Karpas-422 (cell line): Measurements from ENCODE around the gene ZDHHC14. TPM values are rescaled to one million over a fixed set of nuclear protein-coding genes. Genes with fewer than 3 reads are reported as not detected.

Experiments used
- DNase-seq: peaks from one replicate; pipeline ENCODE4 v3.0.0-alpha.2; 2015
- H2AFZ ChIP-seq: fragments of 200-600 bp; sonication (generic); 2 replicates; pipeline ENCODE4 v1.6.1; 2014; ENCODE audit warnings: antibody characterized with exemption, low read length, mixed read lengths
- H3K27ac ChIP-seq: fragments of 200-600 bp; sonication (generic); 2 replicates; pipeline ENCODE4 v1.5.1; 2014; ENCODE audit warnings: mild to moderate bottlenecking, low read length, moderate library complexity
- H3K27me3 ChIP-seq: fragments of 200-600 bp; sonication (generic); 2 replicates; pipeline ENCODE4 v1.6.1; 2014; ENCODE audit warnings: low read length, mixed read lengths
- H3K36me3 ChIP-seq: fragments of 200-600 bp; sonication (generic); 2 replicates; pipeline ENCODE4 v1.6.1; 2014; ENCODE audit warnings: low read length, mixed read lengths; ENCODE audit not compliant: insufficient read depth
- H3K4me1 ChIP-seq: fragments of 200-600 bp; sonication (generic); 2 replicates; pipeline ENCODE4 v1.6.1; 2014; ENCODE audit warnings: mild to moderate bottlenecking, low read length, mixed read lengths
- H3K4me2 ChIP-seq: fragments of 200-600 bp; sonication (generic); 2 replicates; pipeline ENCODE4 v1.6.1; 2014; ENCODE audit warnings: low read length, low read depth, mild to moderate bottlenecking; ENCODE audit not compliant: poor library complexity, severe bottlenecking
- H3K4me3 ChIP-seq: fragments of 200-600 bp; sonication (generic); 2 replicates; pipeline ENCODE4 v1.5.1; 2014; ENCODE audit warnings: mild to moderate bottlenecking, antibody characterized with exemption, low read length, mixed read lengths
- H3K79me2 ChIP-seq: fragments of 200-600 bp; sonication (generic); 2 replicates; pipeline ENCODE4 v1.6.1; 2014; ENCODE audit warnings: mild to moderate bottlenecking, low read length, mixed read lengths
- H3K9ac ChIP-seq: fragments of 200-600 bp; sonication (generic); 2 replicates; pipeline ENCODE4 v1.6.0; 2014; ENCODE audit warnings: low read length
- H3K9me2 ChIP-seq: fragments of 200-600 bp; sonication (generic), shearing (Covaris generic); replicated peaks from 2 replicates; pipeline ENCODE4 v1.6.0; 2014; ENCODE audit warnings: mild to moderate bottlenecking, low read length, moderate library complexity; ENCODE audit not compliant: insufficient read depth
- H3K9me3 ChIP-seq: fragments of 300-700, 200-600 bp; sonication (generic); 2 replicates; pipeline ENCODE4 v1.6.1; 2014; ENCODE audit warnings: low read length, mixed read lengths
- H4K20me1 ChIP-seq: fragments of 200-600 bp; sonication (generic); 2 replicates; pipeline ENCODE4 v1.6.1; 2014; ENCODE audit warnings: mild to moderate bottlenecking, antibody characterized with exemption, low read length, low read depth; ENCODE audit not compliant: insufficient read depth
- total RNA-seq: library from RNA; depleted of rRNA; stranded (reverse); fragments of >200 nt; shearing (Covaris generic); gene quantifications from 2 replicates; pipeline ENCODE4 v1.2.3, GENCODE V29; 2014; ENCODE audit warnings: low replicate concordance

ZDHHC14 gene
- total RNA-seq, 1 experiment from 2014 or later, result 1.1 TPM

DNA sequence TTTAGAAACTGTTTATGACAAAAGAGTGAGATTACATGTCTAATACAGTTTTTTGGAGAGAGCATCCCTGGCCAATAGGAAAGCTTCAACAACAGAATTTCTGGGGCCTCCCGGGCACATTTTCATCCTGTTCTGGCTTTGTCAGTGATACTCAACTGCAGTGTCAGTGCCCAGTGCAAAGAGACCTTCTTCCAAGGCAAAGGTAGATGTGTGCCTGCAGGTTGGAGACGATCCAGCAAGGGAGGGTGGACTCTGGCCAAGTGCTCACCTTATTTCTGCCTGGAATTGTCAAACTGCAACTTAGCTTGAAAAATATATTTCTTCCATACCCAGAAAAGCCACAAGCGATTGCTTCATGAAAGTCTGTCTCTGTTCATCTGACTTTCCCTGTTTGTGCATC, 230.4 kb downstream of the ZDHHC14 start:
- no peaks in the 10 kb centered on the region for H3K27me3 ChIP-seq
- no peak for DNase-seq
- H3K79me2 ChIP-seq, result no peaks in the 10 kb centered on the region
- H3K4me2 ChIP-seq, result no peak overlapping the region
- no peak overlapping the region for H3K4me3 ChIP-seq
- no peaks in the 10 kb centered on the region for H3K9me3 ChIP-seq
- no peaks in the 10 kb centered on the region for H3K9me2 ChIP-seq
- H3K9ac ChIP-seq, result no peak overlapping the region
- no peaks in the 10 kb centered on the region for H3K36me3 ChIP-seq
- H3K4me1 ChIP-seq, result no peaks in the 10 kb centered on the region
- no peaks in the 10 kb centered on the region for H4K20me1 ChIP-seq
- no peak overlapping the region for H3K27ac ChIP-seq
- H2AFZ ChIP-seq, result no peak overlapping the region

DNA sequence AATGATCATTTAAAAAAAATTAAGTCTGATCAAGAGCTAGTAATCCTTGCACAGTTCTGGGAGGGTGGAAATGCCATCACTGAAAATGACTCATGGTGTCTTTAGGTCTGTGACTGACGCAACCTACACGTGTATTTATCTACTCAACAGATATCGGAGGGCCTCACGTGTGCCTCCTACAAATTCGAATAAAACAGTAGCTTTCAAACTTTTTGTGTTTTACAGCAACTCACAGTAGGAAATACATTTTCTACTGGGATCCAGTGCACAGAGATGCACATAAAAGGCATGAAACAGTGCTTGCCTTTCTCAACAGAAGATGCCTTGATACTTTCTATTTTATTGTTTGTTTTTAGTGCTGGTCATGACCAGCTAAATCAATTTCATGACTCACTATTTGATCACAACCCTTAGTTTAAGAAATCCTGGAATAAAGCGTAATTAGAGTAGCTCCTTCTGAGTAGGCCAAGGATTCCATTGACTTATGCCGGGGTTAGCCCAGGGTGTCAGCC, 232.1 kb downstream of the ZDHHC14 start:
- H3K79me2 ChIP-seq, result no peaks in the 10 kb centered on the region
- no peak overlapping the region for H2AFZ ChIP-seq
- peaks cover 4% of the 10 kb centered on the region; the same call in 1 of the 2 replicates for H3K4me1 ChIP-seq
- no peak overlapping the region for H3K9ac ChIP-seq
- H3K4me3 ChIP-seq, result no peak overlapping the region
- H3K9me2 ChIP-seq, result no peaks in the 10 kb centered on the region
- H3K36me3 ChIP-seq, result no peaks in the 10 kb centered on the region
- no peaks in the 10 kb centered on the region for H3K27me3 ChIP-seq
- H3K27ac ChIP-seq, result no peak overlapping the region
- no peak for DNase-seq
- no peaks in the 10 kb centered on the region for H3K9me3 ChIP-seq
- H4K20me1 ChIP-seq, result no peaks in the 10 kb centered on the region
- H3K4me2 ChIP-seq, result no peak overlapping the region

DNA sequence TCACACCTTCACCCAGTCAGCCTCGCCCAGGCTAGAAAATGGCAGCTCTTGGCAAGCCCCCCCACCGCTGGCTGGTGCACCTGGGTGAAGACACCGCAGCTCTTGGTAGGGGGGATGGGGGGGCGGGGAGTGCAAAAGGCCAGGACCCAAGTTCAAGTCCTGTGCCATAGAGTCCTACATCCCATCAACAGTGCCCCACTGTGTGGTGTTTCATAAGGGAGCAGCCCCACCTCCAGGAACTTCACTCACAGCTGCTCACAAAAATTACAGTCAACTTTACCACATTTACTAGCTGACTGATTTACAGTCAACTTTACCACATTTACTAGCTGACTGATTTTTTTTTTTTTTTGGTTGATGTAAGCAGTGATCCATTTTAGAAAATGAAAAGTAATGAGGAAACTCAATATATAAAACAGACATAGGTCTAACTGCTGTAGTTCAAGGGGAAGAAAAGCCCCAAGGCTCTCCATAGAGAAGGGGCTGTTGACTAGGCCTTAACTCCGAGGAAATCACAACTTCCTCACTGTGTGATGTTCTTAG, 233.1 kb downstream of the ZDHHC14 start:
- no peaks in the 10 kb centered on the region for H4K20me1 ChIP-seq
- H3K4me1 ChIP-seq, result peaks cover 4% of the 10 kb centered on the region; the same call in 1 of the 2 replicates
- H3K27me3 ChIP-seq, result no peaks in the 10 kb centered on the region
- H3K9me3 ChIP-seq, result no peaks in the 10 kb centered on the region
- H3K9ac ChIP-seq, result no peak overlapping the region
- H3K36me3 ChIP-seq, result no peaks in the 10 kb centered on the region
- H3K9me2 ChIP-seq, result no peaks in the 10 kb centered on the region
- H3K4me3 ChIP-seq, result no peak overlapping the region
- H2AFZ ChIP-seq, result no peak overlapping the region
- H3K4me2 ChIP-seq, result no peak overlapping the region
- no peak for DNase-seq
- H3K79me2 ChIP-seq, result no peaks in the 10 kb centered on the region
- no peak overlapping the region for H3K27ac ChIP-seq

DNA sequence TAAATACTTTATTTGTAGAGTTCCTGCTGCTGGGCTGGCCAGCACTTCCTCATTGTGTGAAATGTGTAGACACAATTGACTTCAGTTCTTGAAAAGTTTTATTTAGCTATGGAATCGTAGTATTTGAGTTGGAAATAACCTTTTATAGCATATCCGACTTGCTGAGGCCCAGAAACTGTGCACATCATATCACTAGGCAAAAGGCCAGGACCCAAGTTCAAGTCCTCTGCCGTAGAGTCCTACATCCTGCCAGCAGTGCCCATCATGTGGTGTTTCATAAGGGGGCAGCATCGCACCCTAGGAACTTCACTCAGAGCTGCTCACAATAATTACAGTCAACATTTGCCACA, 234.4 kb downstream of the ZDHHC14 start:
- no peaks in the 10 kb centered on the region for H3K79me2 ChIP-seq
- H3K36me3 ChIP-seq, result no peaks in the 10 kb centered on the region
- H3K4me2 ChIP-seq, result no peak overlapping the region
- no peaks in the 10 kb centered on the region for H3K27me3 ChIP-seq
- no peak for DNase-seq
- no peak overlapping the region for H3K27ac ChIP-seq
- H3K4me3 ChIP-seq, result no peak overlapping the region
- no peaks in the 10 kb centered on the region for H4K20me1 ChIP-seq
- no peaks in the 10 kb centered on the region for H3K9me2 ChIP-seq
- no peak overlapping the region for H2AFZ ChIP-seq
- H3K4me1 ChIP-seq, result peaks cover 4% of the 10 kb centered on the region; the same call in 1 of the 2 replicates
- H3K9ac ChIP-seq, result no peak overlapping the region
- H3K9me3 ChIP-seq, result no peaks in the 10 kb centered on the region

DNA sequence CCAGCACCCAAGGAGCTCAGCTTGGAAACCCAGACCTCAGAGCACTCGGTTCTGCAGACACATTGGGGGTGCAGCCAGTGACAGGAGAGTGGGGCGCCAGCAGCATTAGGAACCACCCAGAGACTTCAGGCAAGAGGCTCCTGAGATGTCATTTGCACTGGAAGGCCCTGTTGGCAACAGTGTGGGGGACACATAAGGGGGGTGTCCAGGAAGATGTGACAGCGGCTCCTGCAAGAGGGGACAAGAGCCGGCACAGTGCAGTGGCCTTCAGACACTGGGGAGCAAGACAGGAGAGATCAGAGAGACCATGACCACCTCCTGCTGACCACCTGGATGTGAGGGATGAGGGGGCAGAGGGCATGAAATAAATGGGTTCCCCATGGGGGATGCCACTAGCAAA, 235.0 kb downstream of the ZDHHC14 start:
- Histone ChIP-seq H3K9me3 (no peaks in the 10 kb centered on the region), H3K36me3 (no peaks in the 10 kb centered on the region), H3K4me2 (no peak overlapping the region), H2AFZ (no peak overlapping the region), H3K9ac (no peak overlapping the region), H3K27ac (no peak overlapping the region), H4K20me1 (no peaks in the 10 kb centered on the region), H3K4me1 (peaks cover 4% of the 10 kb centered on the region; the same call in 1 of the 2 replicates), H3K79me2 (no peaks in the 10 kb centered on the region), H3K9me2 (no peaks in the 10 kb centered on the region), H3K4me3 (no peak overlapping the region), H3K27me3 (no peaks in the 10 kb centered on the region)
- DNase-seq, result no peak

DNA sequence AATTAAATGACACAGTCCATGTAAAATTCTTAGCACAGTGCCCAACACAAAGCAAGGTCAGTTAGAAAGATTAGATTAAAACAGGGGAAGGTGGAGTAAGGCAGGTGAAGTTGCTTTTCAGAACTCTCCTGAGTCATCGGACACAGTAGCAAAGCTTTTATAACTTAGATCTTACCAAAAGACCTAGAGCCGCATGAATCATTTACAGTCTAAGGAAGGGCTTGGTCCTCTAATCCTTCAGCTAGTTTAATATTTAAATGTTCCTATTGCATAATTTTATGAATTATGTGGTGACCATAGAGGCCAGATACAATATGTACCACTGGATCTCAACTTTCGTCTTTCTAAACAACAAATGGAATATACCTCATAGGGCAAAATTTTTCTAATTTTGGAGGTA, 240.0 kb downstream of the ZDHHC14 start:
- Histone ChIP-seq H3K9ac (no peak overlapping the region), H4K20me1 (no peaks in the 10 kb centered on the region), H3K4me1 (peaks cover 4% of the 10 kb centered on the region; the same call in 1 of the 2 replicates), H3K36me3 (no peaks in the 10 kb centered on the region), H3K4me2 (no peak overlapping the region), H3K4me3 (no peak overlapping the region), H3K79me2 (no peaks in the 10 kb centered on the region), H3K27ac (no peak overlapping the region), H3K9me3 (no peaks in the 10 kb centered on the region), H2AFZ (no peak overlapping the region), H3K27me3 (no peaks in the 10 kb centered on the region), H3K9me2 (no peaks in the 10 kb centered on the region)
- DNase-seq, result no peak

DNA sequence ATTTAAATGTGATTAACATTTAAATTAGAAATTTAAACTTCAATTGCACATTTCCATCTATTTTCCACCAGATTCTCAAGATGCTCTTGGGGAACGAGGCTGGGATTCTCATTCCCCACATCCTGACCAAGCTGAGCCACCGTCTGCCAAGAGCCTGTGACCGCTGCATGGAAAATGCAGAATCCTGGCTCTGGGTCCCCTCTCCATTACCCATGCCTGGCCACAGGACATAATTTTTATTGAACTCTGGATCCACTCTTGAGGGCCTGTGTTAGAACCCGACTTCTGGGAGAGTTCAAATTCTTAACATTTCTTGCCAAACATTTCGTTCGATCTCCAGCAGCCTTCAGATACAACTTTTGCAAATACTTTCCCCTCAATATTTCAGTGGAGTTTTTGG, 240.4 kb downstream of the ZDHHC14 start:
- no peaks in the 10 kb centered on the region for H3K27me3 ChIP-seq
- H3K9ac ChIP-seq, result no peak overlapping the region
- H3K27ac ChIP-seq, result no peak overlapping the region
- no peak overlapping the region for H2AFZ ChIP-seq
- no peaks in the 10 kb centered on the region for H3K36me3 ChIP-seq
- no peak for DNase-seq
- no peaks in the 10 kb centered on the region for H3K79me2 ChIP-seq
- no peak overlapping the region for H3K4me2 ChIP-seq
- H3K9me2 ChIP-seq, result no peaks in the 10 kb centered on the region
- no peaks in the 10 kb centered on the region for H3K9me3 ChIP-seq
- no peaks in the 10 kb centered on the region for H4K20me1 ChIP-seq
- H3K4me3 ChIP-seq, result no peak overlapping the region
- H3K4me1 ChIP-seq, result peaks cover 4% of the 10 kb centered on the region; the same call in 1 of the 2 replicates

DNA sequence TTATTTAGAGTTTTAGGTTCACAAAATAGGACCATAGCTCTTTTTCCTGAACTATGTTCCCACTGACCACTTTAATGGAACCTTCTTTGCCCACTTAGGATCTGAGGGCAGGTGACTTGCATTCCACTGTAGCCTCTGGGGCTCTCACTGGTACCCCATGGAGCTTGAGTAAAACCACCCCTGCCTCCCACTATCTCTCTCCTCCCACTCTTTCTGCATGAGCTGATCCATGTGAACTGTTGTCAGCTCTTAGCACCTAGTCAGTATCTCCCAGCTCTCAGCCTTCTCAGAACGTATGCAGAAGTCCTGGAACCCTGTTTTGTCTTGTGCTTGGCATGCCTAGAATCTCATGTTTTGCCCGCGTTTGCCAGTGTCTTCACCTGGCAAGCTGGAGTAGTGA, 241.4 kb downstream of the ZDHHC14 start:
- H3K4me3 ChIP-seq, result no peak overlapping the region
- no peak overlapping the region for H3K9ac ChIP-seq
- no peak for DNase-seq
- H3K4me1 ChIP-seq, result no peaks in the 10 kb centered on the region
- no peak overlapping the region for H2AFZ ChIP-seq
- no peaks in the 10 kb centered on the region for H4K20me1 ChIP-seq
- no peaks in the 10 kb centered on the region for H3K36me3 ChIP-seq
- no peak overlapping the region for H3K27ac ChIP-seq
- no peaks in the 10 kb centered on the region for H3K9me3 ChIP-seq
- H3K79me2 ChIP-seq, result no peaks in the 10 kb centered on the region
- no peaks in the 10 kb centered on the region for H3K9me2 ChIP-seq
- H3K27me3 ChIP-seq, result no peaks in the 10 kb centered on the region
- no peak overlapping the region for H3K4me2 ChIP-seq
